Measurements from ENCODE around the gene PPFIA3.
A peak's percentile ranks its signal among the peaks of the same experiment; 100 is the strongest.
"Not testable (repeated sequence)": the region's sequence is repeated elsewhere in the genome, so short reads cannot be mapped to it uniquely, and the experiment has no call there.

Gene PPFIA3

DNA sequence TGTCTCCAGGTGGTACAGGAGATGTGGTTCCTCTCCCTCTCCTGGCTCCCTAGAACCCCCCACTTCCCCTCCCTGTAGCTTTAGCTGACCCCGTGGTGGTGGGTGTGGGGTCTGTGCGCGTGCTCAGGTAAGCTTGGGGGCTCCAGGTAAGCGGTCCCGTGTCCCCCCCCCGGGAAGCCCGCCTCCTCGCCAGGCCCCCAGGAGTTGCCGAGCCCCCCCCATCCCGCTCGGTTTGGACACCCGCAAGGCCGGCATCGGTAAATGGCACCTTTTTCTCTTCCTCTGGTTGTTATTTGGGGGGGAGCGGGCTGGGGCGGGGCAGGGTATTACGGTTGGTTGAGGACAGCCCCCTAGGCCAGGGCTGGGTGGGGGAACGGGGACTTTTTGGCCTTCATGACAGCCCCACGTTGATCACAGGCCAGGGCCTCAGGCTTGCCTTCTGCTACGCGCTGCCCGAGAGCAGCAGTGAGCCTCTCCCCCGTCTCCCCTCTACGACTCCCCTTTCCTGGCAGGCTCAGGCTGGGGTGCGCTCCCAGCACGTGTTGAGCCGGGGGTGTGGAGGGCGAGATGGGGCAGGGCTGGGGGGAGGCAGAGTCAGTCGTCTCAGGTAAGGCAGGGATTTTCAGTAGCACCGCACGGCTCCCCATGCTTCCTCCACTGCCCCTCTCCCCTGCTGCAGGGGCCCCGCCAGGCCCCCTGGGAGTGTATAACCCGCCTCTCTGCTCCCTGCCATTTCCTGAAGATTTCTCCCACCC lies 15.8 kb upstream of the PPFIA3 start:
- DNase-seq = no peak

DNA sequence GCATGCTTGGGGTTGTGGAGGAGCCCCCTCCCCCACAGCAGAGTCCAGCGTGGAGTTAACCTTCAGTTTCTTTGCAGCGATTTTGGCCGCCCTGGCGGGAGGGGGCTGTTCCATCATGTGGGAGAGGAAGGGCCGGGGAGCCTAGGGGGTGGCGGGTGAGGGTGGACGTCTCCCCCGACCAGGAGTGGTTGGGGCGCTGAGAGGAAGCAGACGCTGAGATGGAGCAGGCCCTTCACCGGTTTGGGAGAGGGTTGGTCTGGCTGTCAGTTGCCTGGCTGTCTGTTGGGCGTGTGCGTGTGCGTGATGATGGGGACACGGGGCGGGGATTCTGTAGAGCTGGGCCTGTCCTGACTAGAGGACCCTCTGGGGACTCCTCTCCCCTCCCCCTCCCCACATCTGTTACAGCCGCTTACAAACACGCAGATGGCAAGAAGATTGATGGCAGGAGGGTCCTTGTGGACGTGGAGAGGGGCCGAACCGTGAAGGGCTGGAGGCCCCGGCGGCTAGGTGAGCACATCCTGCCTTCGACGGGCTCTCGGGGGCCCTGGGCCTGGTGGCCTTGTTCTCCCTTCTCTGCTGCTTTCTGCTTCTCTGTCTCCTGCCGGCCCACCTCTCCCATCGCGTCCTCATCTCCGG lies 15.0 kb upstream of the PPFIA3 start:
- DNase-seq = no peak

DNA sequence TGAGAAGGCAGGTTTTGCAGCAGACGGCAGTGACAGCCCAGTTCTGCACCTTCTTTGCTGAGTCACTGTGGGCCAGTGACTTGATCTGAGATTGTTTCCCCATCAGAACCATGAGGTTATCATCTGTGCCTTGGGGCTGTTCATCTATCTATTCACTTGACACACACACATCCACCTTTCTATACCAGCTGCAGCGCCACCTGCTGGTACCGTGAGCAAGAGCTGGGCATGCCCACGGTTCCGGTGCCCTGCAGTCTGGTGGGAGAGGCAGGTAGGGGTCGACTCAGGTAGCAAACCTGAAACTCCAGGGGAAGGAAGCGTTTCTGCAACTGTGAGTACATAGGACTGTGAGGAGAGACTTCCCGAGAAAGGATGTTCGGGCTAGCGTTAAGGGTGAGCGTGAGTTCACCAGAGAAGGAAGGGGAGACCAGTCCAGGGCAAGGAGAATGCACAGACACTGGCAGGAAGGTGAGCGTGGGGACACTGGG lies 12.7 kb upstream of the PPFIA3 start:
- peak; percentile 52 for DNase-seq

DNA sequence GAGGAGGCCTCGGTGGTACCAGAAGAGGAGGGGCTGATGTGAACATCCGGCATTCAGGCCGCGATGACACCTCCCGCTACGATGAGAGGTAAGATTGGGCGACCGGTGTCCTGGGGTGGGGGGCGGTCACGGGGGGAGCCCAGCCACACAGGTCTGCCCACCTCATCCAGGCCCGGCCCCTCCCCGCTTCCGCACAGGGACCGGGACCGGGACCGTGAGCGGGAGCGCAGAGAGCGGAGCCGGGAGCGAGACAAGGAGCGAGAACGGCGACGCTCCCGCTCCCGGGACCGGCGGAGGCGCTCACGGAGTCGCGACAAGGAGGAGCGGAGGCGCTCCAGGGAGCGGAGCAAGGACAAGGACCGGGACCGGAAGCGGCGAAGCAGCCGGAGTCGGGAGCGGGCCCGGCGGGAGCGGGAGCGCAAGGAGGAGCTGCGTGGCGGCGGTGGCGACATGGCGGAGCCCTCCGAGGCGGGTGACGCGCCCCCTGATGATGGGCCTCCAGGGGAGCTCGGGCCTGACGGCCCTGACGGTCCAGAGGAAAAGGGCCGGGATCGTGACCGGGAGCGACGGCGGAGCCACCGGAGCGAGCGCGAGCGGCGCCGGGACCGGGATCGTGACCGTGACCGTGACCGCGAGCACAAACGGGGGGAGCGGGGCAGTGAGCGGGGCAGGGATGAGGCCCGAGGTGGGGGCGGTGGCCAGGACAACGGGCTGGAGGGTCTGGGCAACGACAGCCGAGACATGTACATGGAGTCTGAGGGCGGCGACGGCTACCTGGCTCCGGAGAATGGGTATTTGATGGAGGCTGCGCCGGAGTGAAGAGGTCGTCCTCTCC lies 11.5 kb upstream of the PPFIA3 start:
- no peak for DNase-seq

DNA sequence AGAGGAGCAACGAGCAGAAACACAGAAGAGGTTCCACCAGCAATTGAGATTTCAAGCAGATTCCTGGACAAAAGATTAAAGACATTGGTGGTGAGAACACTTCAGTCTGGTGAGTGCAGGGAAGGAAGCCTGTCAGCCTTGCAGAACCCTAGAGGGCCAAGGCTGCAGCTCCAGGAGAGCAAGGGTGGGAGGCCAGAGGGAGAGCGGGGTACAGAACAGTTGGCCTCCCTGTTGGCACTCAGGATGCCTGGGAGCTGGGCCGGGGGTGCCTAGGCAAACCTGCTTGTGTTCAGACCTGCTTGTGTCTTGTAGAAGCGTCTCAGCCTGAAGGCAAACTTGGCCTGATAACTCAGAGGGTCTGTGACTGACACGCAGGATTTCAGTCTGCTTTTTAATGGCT lies 10.3 kb upstream of the PPFIA3 start:
- DNase-seq = no peak

DNA sequence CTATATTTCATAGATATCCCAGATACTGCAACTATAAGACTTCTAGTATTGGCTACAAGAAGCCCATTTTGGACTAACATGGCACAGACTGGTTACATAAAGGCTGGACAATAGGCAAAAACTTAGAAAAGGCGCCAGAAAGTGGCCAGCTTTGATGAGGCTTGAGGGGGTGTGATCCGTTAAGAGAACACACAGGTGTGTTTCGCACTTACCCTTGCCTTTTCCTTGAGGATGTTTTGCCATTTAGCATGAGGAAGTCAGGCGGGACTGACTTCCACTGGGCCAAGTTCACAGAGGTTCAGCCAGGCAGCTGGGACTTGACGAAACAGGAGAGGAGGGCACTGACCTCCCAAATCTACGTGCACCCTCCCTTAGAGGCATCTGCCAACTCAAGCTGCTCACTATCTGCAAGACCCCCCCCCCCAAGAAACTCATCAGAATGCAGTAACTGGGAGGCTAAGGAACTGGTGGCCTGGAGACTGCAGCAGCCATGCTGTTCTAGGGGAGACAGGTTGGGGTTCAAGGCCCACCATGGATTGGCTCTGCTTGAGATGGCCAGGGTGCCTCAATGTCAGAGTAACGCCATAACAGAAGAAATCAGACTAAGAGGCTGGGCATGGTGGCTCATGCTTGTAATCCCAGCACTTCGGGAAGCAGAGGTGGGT lies 9.6 kb upstream of the PPFIA3 start:
- no peak for DNase-seq

DNA sequence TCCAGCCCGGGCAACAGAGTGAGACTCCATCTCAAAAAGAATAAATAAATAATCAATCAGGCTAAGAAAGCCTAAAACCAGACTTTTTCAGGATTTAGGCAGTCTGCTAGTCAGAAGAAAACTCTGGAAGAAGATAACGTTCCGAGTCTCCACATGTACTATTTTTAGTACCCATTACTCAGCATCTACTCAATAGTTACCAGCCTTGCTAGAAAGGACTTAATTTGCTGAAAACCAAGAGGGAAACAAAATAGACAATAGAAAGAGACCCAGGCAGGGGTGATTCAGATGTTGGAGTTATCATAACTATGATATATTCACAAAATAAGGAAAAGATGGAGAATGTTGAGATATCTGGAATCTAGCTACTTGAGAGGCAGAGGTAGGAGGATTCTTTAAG lies 8.8 kb upstream of the PPFIA3 start:
- DNase-seq = no peak

DNA sequence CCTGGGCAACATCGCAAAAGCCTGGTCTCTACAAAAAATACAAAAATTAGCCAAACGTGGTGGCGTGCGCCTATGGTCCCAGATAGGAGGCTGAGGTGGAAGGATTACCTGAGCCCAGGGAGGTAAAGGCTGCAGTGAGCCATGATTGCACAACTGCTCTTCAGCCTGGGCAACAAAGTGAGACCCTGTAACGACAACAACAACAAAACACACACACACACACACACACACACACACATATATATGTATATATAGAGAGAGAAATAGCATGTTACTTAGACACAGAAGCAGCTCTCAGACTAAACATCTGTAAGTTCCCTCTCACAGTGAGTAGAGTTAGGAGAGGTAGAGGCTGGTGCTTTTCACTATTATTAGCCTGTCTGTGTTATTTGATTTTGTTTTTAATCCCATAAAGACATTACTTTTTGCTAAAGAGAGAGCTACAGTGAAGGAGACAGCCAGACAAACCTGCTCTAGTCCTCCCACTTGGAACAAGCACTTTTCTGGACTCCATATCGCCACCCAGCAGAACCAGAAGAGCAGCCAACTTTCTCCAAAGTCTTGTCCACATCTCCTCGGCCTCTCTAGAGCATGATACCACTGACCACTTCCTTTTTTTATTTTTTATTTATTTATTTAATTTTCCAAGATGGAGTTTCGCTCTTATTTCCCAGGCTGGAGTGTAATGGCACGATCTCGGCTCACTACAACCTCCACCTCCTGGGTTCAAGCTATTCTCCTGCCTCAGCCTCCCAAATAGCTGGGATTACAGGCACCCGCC lies 7.9 kb upstream of the PPFIA3 start:
- no peak for DNase-seq

DNA sequence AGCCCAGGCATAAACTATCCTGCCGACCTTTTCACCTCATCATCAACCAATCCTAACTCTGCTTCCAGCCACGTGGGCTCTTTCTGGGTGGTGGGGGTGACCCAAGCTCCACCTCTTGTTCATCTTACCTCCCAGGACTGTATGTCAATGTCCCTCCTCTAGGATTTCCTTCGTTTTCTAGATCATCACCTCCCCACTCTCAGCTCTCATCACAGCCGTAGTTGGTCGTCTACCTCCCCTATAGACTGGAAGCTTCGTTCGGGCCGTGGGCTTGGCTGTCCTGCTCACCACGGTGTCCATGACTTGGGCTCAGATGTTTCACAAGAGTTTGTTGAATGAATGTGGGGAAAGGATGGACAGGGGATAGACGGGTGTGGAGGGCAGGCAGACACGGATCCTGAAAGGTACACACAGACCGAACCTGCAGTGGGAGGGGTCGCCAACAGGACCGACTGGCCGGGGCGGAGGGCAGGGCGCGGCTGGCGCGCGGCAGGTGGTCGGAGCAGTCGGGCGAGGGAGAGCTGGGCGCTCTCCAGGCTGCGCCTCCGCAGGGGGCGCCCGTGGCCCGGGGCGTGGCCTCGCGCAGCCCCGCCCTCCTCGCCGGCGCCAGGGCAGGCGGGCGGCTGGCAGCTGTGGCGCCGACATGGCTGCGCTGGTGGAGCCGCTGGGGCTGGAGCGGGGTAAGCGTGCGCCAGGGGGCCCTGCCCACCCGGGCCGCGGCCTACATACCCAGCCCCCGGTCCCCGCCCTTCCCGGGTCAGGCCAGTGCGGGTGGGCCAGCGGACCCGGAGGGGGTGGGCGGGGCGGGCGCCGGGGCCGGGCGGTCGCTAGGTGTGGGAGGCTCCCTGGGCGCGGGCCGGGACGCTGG lies 5.3 kb upstream of the PPFIA3 start, which contains the start of gene LIN7B:
Gene LIN7B (plus strand): TSS at position 609 of the 868 bp plus-strand sequence. CDS start 35 bp downstream, at position 644.
- DNase-seq = peak; percentile 76

DNA sequence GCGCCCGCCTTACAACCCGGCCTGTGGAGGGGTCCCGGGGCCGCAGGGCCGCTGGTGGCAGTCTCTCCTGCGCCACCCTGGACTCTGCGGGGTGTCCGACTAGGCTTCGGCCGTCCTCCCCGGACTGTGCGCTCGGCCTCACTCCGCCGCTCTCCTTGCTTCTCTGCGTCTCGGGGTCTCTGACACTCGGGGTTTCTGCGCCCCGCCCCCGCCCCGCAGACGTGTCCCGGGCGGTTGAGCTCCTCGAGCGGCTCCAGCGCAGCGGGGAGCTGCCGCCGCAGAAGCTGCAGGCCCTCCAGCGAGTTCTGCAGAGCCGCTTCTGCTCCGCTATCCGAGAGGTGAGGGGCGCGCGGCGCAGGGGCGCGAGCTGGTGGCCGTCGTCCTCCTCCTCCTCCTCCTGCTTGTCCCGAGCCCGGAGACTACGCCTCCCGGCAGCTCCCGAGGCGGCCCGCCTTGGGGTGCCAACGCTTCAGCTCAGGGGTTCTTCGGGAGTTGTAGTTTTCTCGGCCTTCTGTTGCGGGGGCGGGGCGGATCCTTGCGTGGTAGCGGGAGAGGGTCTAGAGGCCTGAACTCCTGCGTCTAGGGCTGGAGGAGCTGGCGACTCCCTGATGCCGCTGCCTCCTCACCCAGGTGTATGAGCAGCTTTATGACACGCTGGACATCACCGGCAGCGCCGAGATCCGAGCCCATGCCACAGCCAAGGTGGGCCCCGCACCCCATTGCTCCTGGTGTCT lies 4.5 kb upstream of the PPFIA3 start:
- peak; percentile 48 for DNase-seq

DNA sequence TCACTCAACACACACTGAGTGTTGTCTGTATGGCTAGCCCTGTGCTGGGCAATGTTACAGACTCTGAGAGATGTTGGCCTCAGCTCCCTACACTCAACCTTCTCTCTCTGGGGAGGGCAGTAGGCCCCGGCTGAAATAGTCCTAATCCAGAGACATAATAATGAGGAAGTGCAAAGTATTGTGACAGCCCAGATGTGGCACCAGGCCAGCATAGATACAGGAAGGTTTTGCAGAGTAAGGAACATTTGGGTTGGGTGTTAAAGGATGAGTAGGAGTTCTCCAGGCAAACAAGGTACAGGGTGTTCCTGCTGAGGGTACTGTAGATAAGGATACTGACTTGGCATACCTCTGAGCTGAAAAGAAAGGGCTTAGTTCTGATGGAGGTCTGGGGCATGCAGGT lies 2.8 kb upstream of the PPFIA3 start:
- peak; percentile 22 for DNase-seq

DNA sequence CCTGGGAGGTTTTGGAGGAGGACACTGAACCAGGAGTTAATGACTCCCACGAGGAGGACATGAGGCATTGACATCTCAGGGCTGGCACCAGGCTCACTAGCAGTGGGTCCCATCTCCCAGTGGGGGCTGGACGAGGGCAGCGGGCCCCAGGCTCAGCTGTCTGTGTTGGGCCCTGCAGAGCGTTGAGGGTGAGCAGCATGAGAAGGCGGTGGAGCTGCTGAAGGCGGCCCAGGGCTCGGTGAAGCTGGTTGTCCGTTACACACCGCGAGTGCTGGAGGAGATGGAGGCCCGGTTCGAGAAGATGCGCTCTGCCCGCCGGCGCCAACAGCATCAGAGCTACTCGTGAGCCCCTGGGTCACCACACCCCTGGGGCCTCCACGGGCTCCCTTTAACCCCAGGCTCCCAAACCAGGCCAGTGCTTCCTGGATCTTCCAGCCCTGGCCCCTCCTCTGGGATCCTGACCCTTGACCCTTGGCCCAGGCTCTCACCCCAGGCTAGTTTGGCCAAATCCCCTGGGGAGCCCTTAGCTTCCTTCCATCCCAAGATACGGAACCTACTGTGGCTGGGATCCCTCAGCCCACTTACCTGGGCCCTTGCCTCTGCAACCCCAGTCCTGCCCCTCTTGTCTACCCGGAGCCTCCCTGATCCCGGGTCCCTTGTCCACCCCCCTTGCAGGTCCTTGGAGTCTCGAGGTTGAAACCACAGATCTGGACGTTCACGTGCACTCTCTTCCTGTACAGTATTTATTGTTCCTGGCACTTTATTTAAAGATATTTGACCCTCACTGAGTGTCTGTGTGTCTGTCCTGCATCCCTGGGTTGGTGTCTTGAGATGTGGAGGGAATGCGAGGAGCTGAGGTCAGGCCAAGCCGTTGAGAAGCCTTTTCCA lies 1.4 kb upstream of the PPFIA3 start:
- DNase-seq = no peak

DNA sequence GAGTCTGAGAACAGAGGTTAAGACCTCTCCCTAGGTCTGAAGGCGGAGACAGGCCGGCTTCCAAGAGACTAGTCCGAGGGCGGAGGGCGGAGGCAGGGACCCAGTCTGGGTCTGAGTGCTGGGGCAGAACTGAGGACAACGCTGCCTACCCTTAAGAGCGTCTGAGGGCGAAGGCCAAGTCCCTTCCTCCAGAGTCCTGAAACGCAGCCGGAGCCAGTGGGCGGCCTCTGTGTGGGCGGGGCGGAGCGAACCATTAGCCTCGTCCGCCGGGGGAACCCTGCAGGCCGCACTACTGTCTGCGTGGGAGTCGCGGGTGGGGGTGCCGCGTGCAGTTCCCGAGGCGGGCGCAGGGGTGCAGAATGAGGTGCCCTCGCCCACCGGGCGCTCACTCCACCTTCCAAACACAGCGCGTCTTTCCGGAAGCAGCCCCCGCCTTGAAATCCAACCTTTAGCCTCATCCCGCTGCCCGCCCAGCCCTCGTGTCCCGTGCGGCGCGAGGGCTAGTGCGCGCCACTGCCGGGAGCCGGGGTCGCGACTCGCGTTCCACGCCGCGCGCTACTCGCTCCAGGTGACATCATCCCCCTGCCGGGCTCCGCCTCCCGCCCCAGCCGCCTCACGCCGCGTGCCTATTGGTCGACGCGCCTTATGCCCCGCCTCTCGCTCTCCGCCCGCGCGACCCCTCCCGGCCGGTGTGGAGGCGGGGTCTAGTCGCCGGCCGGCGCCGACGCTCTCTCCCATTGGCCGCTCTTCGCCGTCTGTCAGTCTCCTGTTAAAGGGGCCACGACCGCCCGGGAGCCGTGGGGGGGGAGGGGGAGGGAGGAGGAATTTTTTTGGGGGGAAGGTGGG lies 556 bp upstream of the PPFIA3 start, which contains the start of gene C19orf73:
Gene C19orf73 (minus strand): TSS at position 579 of the 846 bp plus-strand sequence. CDS start 121 bp downstream, at position 458.
- peak; percentile 95 for DNase-seq

DNA sequence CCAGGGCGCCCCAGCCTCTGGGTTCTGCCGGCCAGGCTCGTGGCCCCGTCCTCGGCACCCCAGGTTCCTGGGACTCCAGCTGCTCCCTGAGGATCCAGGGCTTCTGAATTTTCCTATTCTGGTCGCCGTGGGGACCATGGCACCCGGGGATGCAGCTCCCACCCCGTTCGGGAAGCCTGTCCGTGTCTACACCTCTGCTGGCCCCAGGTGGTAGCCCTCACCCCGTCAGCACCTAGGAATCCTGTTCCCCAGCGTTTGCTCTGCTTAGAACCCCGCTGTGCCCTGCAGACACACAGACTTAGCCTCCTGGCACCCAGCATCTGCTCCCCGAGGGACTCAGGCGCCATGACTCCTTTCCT lies 960 bp downstream of the PPFIA3 start:
- DNase-seq = no peak

DNA sequence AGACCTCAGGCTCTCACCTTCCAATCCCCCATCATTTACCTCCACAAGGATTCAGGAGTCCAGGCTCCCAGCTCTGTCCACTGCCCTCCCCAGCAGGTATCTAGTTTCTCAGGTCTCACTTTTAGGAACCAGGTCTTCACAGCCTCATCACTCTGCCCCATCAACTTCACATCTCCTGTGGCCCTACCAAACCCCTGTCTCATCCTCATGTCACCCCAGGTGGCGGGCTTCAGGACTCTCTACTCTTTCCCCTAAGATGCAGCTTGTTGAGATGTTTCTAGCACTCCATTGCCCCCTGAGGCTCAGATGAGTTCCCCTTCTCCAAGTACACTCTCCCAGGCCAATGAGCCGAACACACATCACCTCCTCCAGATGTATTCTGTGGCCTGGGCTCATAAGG lies 1.5 kb downstream of the PPFIA3 start:
- no peak for DNase-seq

DNA sequence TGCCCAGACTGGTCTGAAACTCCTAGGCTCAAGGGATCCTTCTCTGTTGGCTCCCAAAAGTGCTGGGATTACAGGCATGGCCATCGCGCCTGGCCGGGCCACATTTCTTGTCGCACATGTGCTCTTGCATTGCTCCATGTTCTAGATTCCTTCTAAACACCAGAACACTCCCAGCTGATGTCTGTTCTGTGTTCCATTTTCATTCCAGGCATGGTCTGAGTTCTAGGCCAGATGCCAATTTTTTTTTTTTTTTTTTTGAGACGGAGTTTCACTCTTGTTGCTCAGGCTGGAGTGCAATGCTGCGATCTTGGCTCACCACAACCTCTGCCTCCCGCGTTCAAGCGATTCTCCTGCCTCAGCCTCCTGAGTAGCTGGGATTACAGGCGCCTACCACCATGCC lies 2.5 kb downstream of the PPFIA3 start:
- DNase-seq = not testable (repeated sequence)

DNA sequence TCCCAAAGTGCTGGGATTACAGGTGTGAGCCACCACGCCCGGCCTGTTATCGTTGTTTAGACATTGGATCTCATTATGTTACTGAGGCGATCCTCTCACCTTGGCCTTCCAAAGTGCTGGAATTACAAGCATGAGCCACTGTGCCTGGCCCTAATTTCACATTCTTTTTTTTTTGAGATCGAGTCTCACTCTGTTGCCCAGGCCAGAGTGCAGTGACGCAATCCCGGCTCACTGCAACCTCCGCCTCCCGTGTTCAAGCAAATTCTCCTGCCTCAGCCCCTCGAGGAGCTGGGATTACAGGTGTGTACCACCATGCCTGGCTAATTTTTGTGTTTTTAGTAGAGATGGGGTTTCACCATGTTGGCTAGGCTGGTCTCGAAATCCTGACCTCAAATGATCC lies 3.9 kb downstream of the PPFIA3 start:
- not testable (repeated sequence) for DNase-seq

DNA sequence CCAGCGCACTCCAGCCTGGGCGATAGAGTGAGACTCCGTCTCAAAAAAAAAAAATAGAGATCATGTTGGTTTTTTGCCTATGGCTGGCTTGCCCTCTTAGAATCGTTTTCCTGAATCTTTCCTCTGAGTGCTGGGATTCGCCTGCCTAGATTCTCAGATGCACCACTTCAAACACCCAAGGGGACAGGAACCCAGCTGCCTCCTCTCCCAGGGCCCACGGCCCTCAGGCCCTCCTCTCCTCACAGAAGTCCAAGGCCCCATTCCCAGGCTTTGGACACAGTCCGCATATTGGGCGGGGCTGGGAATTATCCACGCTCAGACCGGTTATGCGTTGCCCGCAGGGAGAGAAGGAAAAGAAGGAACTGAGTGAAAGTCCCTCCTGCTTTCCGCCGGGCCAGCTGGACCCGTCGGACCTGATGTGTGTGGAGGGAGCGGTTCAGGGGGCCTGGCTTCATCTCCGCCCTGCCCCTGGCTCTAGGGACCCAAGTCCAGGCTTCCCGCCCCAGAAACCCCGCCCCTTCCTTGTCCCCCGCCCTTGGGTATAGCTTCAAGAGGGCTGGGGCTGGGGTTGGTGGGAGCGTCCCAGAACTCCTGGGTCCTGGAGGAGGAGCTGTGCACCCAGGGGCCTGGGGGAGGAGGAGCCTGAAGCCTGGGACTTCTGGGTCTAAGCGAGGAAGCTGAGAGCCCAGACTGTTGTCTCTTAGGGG lies 5.8 kb downstream of the PPFIA3 start:
- no peak for DNase-seq

All from CD4-positive, alpha-beta T cell treated with Interferon gamma for 1 hour (primary cell).